Fibroblast of the aortic adventitia (primary cell): Measurements from ENCODE around the gene RBBP8NL. TPM values are rescaled to one million over a fixed set of nuclear protein-coding genes. Genes with fewer than 3 reads are reported as not detected.

Experiments used
- DNase-seq: peaks from one replicate; pipeline ENCODE4 v3.0.0-alpha.2; 2010; ENCODE audit warnings: low read depth
- H3K4me3 ChIP-seq: 2 replicates; pipeline ENCODE4 v1.5.1; 2011; ENCODE audit warnings: low read depth, mild to moderate bottlenecking, control low read depth, low read length, moderate library complexity
- CTCF ChIP-seq: IDR thresholded peaks from 2 replicates; pipeline ENCODE4 v1.5.1; 2011; ENCODE audit warnings: mild to moderate bottlenecking, low read length, control low read depth, inconsistent platforms; ENCODE audit not compliant: insufficient read depth
- total RNA-seq: library from RNA; depleted of rRNA; stranded (reverse); fragments of >200 nt; gene quantifications from 2 replicates; pipeline ENCODE4 v1.2.3, GENCODE V29; 2012; ENCODE audit warnings: low replicate concordance

The RBBP8NL gene
- total RNA-seq, 1 donor: not detected

- no peak overlapping the region for H3K4me3 ChIP-seq
- DNase-seq: no peak
- no peak for TF ChIP-seq CTCF
Observed at GRCh38 chr20:62402456-62403150, 24.7 kb downstream of the RBBP8NL start.

GRCh38 chr20:62401331-62401779 lies 26.0 kb downstream of the RBBP8NL start:
- TF ChIP-seq CTCF: peak; percentile 24
- no peak for DNase-seq
- H3K4me3 ChIP-seq: no peak overlapping the region

GRCh38 chr20:62400541-62400940 lies 26.8 kb downstream of the RBBP8NL start:
- DNase-seq: no peak
- H3K4me3 ChIP-seq: no peak overlapping the region
- no peak for TF ChIP-seq CTCF

GRCh38 chr20:62400021-62400420 lies 27.3 kb downstream of the RBBP8NL start:
- DNase-seq: no peak
- H3K4me3 ChIP-seq: no peak overlapping the region
- no peak for TF ChIP-seq CTCF

- TF ChIP-seq CTCF: no peak
- no peak for DNase-seq
- H3K4me3 ChIP-seq: no peak overlapping the region
Observed at GRCh38 chr20:62398120-62398821, 29.1 kb downstream of the RBBP8NL start.

- DNase-seq: no peak
- H3K4me3 ChIP-seq: no peak overlapping the region
- no peak for TF ChIP-seq CTCF
Observed at GRCh38 chr20:62396367-62397239, 30.7 kb downstream of the RBBP8NL start.
